Measurements from ENCODE around the gene SH3BP1.

DNA sequence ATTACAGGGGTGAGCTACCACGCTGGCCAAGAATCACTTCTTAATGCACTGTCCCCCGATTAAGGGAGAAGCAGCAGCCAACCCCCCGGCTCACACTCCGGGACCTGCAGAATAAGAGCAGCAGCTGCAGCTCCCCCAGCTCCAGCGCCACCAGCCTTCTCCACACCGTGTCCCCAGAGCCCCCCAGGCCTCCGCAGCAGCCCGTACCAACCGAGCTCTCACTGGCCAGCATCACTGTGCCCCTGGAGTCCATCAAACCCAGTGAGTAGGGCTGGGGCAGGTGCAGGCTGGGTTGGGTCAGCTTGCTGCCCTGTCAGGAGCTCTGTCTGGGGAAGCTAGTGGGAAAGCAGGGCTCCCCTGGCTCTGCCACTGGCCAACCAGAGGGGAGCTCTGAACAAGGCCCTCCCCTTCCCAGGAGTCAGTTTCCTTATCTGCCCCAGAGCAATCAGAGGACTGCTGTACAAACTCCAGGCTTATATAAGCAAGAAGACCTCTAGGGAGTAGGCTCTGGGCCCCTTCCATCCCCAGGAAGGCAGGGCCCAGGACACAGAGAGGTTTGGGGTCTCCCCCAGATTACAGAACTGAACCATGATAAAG is 8.5 kb upstream of the SH3BP1 start:
- TF ChIP-seq CTCF (conservative IDR thresholded peaks at IDR 0.05; ENCODE audit: low read depth, low read length) = no peak
- no peak for TF ChIP-seq EZH2 (IDR thresholded peaks at IDR 0.05; ENCODE audit: borderline replicate concordance, low read depth, low read length, poor library complexity, severe bottlenecking)
